Activated naive CD4-positive, alpha-beta T cell treated with anti-CD3 and anti-CD28 coated beads, Interleukin-2, amount 50 U/mL, for 24 hours (primary cell): Measurements from ENCODE around the gene CST1.
"Not testable (repeated sequence)": the region's sequence is repeated elsewhere in the genome, so short reads cannot be mapped to it uniquely, and the experiment has no call there.

Experiments used
- H3K27ac Mint-ChIP-seq: one replicate; pipeline ENCODE4 v1.8.0; 2021; ENCODE audit warnings: mild to moderate bottlenecking, mixed read lengths
- H3K27me3 Mint-ChIP-seq: one replicate; pipeline ENCODE4 v1.8.0; 2021; ENCODE audit warnings: mixed read lengths
- H3K36me3 Mint-ChIP-seq: one replicate; pipeline ENCODE4 v1.8.0; 2021; ENCODE audit warnings: mixed read lengths
- H3K4me1 Mint-ChIP-seq: one replicate; pipeline ENCODE4 v1.8.0; 2021; ENCODE audit warnings: mixed read lengths
- H3K4me3 Mint-ChIP-seq: one replicate; pipeline ENCODE4 v1.8.0; 2021; ENCODE audit warnings: mild to moderate bottlenecking, mixed read lengths
- H3K9me3 Mint-ChIP-seq: one replicate; pipeline ENCODE4 v1.8.0; 2021; ENCODE audit warnings: mixed read lengths

The CST1 gene

GRCh38 chr20:23745247-23745646 is 5.5 kb downstream of the CST1 start:
- Mint-ChIP-seq H3K9me3 (no peaks in the 10 kb centered on the region), H3K36me3 (no peaks in the 10 kb centered on the region), H3K27me3 (no peaks in the 10 kb centered on the region), H3K4me3 (no peak overlapping the region), H3K27ac (no peak overlapping the region), H3K4me1 (no peaks in the 10 kb centered on the region)

GRCh38 chr20:23744817-23745216 is 5.9 kb downstream of the CST1 start:
- Mint-ChIP-seq H3K27me3 (no peaks in the 10 kb centered on the region), H3K27ac (no peak overlapping the region), H3K9me3 (no peaks in the 10 kb centered on the region), H3K4me1 (no peaks in the 10 kb centered on the region), H3K36me3 (no peaks in the 10 kb centered on the region), H3K4me3 (no peak overlapping the region)

DNA sequence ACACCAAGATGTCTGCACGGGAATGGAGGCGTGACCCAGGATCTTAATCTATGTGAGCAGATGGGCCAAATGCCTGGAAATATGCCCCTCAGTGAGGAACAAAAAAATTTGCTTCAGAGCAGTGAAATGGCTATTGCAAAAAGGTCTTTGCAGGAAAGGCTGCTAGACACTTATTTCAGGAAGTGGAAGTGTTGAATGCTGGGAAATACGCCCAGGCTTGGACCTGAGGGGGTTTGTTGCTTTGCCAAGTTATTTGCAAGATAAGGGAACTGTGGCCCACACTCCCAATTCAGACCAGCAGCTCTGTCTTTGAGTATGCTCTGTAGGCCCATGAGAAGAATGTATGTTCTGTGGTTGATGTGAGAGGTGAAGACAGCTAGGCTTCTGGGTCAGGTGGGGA is 15.3 kb downstream of the CST1 start:
- H3K27ac Mint-ChIP-seq, H3K4me3 Mint-ChIP-seq, H3K36me3 Mint-ChIP-seq, H3K4me1 Mint-ChIP-seq, H3K9me3 Mint-ChIP-seq: not testable (repeated sequence)
- peaks cover 23% of the 10 kb centered on the region for H3K27me3 Mint-ChIP-seq

DNA sequence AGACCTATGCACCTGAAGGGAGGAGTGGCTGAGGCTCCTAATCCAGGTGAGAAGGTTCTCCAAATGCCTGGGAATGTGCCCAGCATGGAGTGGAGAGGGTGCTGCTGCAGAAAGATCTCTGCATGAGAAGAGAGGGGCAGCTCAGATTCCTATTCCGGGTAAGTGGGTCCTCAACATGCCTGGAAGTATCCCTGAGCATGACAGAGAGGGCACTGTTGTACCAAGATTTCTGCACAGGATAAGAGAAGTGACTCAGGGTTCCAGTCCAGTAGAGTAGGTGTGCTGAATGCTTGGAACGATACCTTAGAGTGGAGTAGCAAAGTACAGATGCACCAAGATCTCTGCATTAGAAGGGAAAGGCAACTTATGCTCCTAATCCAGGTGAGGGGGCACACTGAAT is 15.8 kb downstream of the CST1 start:
- not testable (repeated sequence) for H3K9me3 Mint-ChIP-seq, H3K4me3 Mint-ChIP-seq, H3K36me3 Mint-ChIP-seq, H3K4me1 Mint-ChIP-seq, H3K27ac Mint-ChIP-seq
- peaks cover 23% of the 10 kb centered on the region for H3K27me3 Mint-ChIP-seq

GRCh38 chr20:23734440-23734839 is 16.3 kb downstream of the CST1 start:
- H3K4me3 Mint-ChIP-seq, H3K4me1 Mint-ChIP-seq, H3K36me3 Mint-ChIP-seq, H3K9me3 Mint-ChIP-seq, H3K27ac Mint-ChIP-seq: not testable (repeated sequence)
- peaks cover 23% of the 10 kb centered on the region for H3K27me3 Mint-ChIP-seq

- Mint-ChIP-seq H3K27ac (no peak overlapping the region), H3K4me1 (no peaks in the 10 kb centered on the region), H3K27me3 (peaks cover 2% of the 10 kb centered on the region), H3K9me3 (no peaks in the 10 kb centered on the region), H3K4me3 (no peak overlapping the region), H3K36me3 (no peaks in the 10 kb centered on the region)
Observed at GRCh38 chr20:23727016-23727415, 23.7 kb downstream of the CST1 start.

- Mint-ChIP-seq H3K4me3 (no peak overlapping the region), H3K4me1 (no peaks in the 10 kb centered on the region), H3K36me3 (no peaks in the 10 kb centered on the region), H3K9me3 (no peaks in the 10 kb centered on the region), H3K27ac (no peak overlapping the region), H3K27me3 (peaks cover 2% of the 10 kb centered on the region)
Observed at GRCh38 chr20:23725102-23725501, 25.6 kb downstream of the CST1 start.

GRCh38 chr20:23723659-23724307 is 27.0 kb downstream of the CST1 start:
- not testable (repeated sequence) for H3K9me3 Mint-ChIP-seq, H3K27ac Mint-ChIP-seq, H3K4me1 Mint-ChIP-seq, H3K36me3 Mint-ChIP-seq, H3K4me3 Mint-ChIP-seq, H3K27me3 Mint-ChIP-seq

GRCh38 chr20:23722851-23723250 is 27.9 kb downstream of the CST1 start:
- H3K27me3 Mint-ChIP-seq, H3K4me1 Mint-ChIP-seq, H3K27ac Mint-ChIP-seq, H3K4me3 Mint-ChIP-seq, H3K36me3 Mint-ChIP-seq, H3K9me3 Mint-ChIP-seq: not testable (repeated sequence)

DNA sequence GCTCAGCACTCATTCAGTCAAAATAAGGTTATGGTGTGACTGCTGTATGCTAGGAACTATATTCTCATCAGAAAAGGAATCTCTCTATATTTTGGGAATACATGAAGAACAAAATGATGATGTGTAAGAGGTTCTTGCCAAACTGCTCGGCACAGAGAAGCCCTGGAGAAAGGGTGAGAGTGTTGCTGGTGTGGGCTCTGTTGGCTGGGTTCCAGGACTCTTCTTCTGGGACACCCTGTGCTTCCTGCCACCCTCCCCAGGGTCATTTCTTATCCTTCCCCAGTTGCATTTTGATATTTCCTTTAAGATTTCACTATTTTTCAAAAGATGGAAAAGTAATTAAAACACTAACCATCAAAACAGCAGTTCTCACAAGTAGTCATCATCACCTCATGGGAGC is 28.8 kb downstream of the CST1 start:
- no peaks in the 10 kb centered on the region for H3K36me3 Mint-ChIP-seq
- no peaks in the 10 kb centered on the region for H3K9me3 Mint-ChIP-seq
- H3K27me3 Mint-ChIP-seq: peaks cover 2% of the 10 kb centered on the region
- H3K4me1 Mint-ChIP-seq: no peaks in the 10 kb centered on the region
- H3K27ac Mint-ChIP-seq: no peak overlapping the region
- H3K4me3 Mint-ChIP-seq: no peak overlapping the region

DNA sequence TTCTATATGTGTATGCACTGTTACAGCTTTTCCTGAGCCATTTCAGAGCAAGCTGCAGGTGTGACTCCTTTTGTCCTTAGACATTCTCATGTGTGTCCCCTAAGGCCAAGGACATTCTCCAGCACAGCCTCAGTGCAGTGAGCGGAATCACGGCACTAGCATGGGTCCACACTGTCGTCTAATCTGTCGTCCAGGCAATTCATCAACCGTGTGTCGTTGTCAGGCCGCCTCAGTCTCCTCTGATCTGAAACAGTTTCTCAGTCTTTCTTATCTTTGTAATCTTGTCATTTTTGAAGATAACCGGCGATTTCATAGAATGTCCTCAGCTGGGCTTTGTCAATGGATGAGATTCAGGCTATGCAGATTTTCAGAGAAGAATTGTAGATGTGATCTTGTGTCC is 31.4 kb downstream of the CST1 start:
- H3K27me3 Mint-ChIP-seq, H3K36me3 Mint-ChIP-seq: not testable (repeated sequence)

DNA sequence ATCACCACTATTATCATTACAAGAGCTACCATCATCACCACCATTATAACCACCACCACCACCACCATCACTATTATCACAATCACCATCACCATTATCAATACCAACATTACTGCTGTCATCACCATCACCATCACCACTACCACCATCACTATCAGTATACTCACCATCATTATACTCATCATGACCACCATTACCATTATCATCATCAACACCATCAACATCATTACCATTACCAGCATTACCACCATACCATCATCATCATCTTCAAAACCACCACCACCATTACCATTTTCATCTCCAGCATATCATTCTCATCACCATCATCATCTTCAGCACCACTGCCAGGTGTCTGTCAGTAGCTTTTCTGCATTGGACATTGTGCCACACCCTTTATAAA is 39.0 kb downstream of the CST1 start:
- H3K4me1 Mint-ChIP-seq, H3K27ac Mint-ChIP-seq, H3K4me3 Mint-ChIP-seq, H3K36me3 Mint-ChIP-seq, H3K9me3 Mint-ChIP-seq, H3K27me3 Mint-ChIP-seq: not testable (repeated sequence)

More for the DNA sequence above, 31.4 kb downstream of the CST1 start:
- H3K4me1 Mint-ChIP-seq, H3K9me3 Mint-ChIP-seq, H3K4me3 Mint-ChIP-seq, H3K27ac Mint-ChIP-seq: not testable (repeated sequence)

- Mint-ChIP-seq H3K36me3 (no peaks in the 10 kb centered on the region), H3K4me1 (no peaks in the 10 kb centered on the region), H3K4me3 (no peak overlapping the region), H3K9me3 (no peaks in the 10 kb centered on the region), H3K27ac (no peak overlapping the region), H3K27me3 (no peaks in the 10 kb centered on the region)
Observed at GRCh38 chr20:23710771-23711170, 40.0 kb downstream of the CST1 start.

DNA sequence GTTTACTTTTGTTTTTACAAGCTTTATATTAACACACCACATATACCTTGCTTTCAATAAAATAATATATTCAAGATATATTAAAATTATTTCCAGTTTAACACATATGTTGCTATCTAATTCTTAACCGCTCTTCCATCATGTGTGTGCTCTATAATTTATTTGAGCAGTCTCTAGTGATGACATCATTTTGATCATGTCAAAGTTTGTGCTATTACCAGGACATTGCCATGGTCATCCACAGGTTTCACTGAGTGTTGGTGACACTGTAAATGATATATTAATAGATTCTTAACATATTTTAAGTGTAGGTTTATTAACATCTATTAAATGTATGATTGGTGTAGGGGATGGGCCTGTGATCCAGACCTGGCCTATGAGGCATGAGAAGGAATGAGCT is 44.8 kb downstream of the CST1 start:
- Mint-ChIP-seq H3K27ac (no peak overlapping the region), H3K9me3 (no peaks in the 10 kb centered on the region), H3K4me1 (no peaks in the 10 kb centered on the region), H3K36me3 (no peaks in the 10 kb centered on the region), H3K4me3 (no peak overlapping the region), H3K27me3 (peaks cover 3% of the 10 kb centered on the region)

DNA sequence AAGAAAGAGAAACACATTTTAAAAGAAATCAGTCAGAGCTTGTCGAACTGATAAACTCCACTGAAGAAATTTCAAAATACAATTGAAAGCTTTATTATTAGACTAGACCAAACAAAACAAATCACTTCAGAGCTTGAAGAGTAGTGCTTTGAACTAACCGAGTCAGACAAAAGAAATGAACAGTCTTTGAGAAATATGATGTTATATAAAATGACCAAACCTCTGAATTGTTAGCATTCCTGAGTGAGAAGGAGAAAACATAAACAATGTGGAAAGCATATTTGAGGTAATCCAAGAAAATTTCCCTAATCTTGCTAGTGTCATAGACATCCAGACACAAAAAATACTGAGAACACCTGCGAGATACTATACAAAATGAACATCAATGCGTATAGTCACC is 48.7 kb downstream of the CST1 start:
- no peak overlapping the region for H3K4me3 Mint-ChIP-seq
- H3K4me1 Mint-ChIP-seq: no peaks in the 10 kb centered on the region
- H3K36me3 Mint-ChIP-seq: no peaks in the 10 kb centered on the region
- peaks cover 3% of the 10 kb centered on the region for H3K27me3 Mint-ChIP-seq
- H3K9me3 Mint-ChIP-seq: no peaks in the 10 kb centered on the region
- no peak overlapping the region for H3K27ac Mint-ChIP-seq

GRCh38 chr20:23700931-23701330 is 49.8 kb downstream of the CST1 start:
- Mint-ChIP-seq H3K27ac (no peak overlapping the region), H3K4me1 (no peaks in the 10 kb centered on the region), H3K36me3 (no peaks in the 10 kb centered on the region)

GRCh38 chr20:23697947-23698346 is 52.8 kb downstream of the CST1 start:
- Mint-ChIP-seq H3K36me3 (no peaks in the 10 kb centered on the region), H3K27me3 (peaks cover 8% of the 10 kb centered on the region), H3K27ac (no peak overlapping the region), H3K4me1 (no peaks in the 10 kb centered on the region), H3K9me3 (no peaks in the 10 kb centered on the region), H3K4me3 (no peak overlapping the region)

More at GRCh38 chr20:23700931-23701330, 49.8 kb downstream of the CST1 start:
- Mint-ChIP-seq H3K9me3 (no peaks in the 10 kb centered on the region), H3K27me3 (peaks cover 3% of the 10 kb centered on the region), H3K4me3 (no peak overlapping the region)
